Activated effector memory CD4-positive, alpha-beta T cell treated with Interleukin-2 at 50 U/mL for 16 hours (primary cell): ENCODE measurements around the gene FXYD4.
"Not testable (repeated sequence)": the region's sequence is repeated elsewhere in the genome, so short reads cannot be mapped to it uniquely, and the experiment has no call there.

Experiments used
- DNase-seq: peaks from one replicate; pipeline ENCODE4 v3.0.0-alpha.2; 2020

The FXYD4 gene

GRCh38 chr10:43371418-43371817, at the start of gene FXYD4:
TSS of gene FXYD4 (plus strand) at chr10:43371636. CDS start at chr10:43373747, 2,111 bp downstream.
- no peak for DNase-seq

- DNase-seq = no peak
Observed at GRCh38 chr10:43322331-43322730, 49.1 kb upstream of the FXYD4 start.

DNA sequence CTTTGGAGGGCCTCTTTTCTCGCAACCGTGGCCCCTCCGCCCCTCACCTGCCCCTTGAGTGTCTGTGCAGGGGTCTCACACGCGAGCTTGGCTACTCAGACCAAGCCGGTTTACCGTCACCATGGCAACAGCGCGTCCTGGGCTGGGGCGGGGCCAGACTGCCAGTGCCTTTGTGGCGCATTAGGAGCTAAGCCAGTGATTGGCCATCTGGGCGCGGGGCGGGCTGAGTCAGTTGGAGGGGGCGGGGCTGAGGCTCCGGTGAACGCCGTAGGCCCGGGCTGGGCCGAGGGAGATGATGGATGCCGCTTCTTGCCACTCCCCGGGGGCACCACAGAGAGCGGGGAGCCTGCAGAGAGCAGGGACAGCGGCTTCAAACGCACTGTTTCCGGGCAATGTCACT, 48.7 kb upstream of the FXYD4 start:
- peak; percentile 71 for DNase-seq

DNA sequence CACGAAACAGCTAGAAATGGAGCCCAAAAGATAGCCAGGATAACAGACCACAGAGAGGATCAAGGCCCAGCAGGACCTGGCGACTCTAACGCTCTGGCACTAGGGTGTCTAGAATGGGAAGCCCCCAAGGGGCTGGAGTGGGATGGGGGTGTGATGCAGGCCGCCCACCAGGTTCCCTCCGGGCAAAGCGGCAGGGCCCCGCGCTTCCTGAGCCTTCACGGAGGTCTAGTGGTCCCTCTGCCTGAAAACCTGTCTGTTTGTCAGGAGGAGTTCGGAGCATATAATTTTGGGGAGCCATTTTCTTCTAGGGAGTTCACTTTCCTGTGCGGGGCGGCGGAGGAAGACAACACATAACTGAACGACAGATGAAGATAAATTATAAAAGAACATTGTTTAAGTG, 48.2 kb upstream of the FXYD4 start:
- no peak for DNase-seq

DNA sequence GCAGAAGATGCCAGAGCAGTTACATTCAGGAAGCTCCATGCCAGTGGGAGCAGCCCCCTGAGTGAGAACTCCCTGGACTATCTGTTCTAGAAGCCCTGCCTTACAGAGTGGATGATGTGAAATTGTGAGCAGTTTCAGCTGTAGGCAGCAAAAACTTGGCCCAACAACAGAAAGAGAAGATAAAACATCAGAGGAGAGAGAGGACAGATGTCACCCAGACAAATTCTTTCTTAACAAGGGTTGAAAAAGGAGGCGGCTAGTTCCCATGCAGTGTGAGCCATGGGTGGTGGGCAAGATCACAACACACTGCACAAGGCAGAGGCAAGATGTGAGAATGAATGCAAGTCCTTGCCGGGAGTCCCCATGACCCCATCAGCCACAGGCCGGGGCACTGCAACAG, 46.6 kb upstream of the FXYD4 start:
- DNase-seq = no peak

DNA sequence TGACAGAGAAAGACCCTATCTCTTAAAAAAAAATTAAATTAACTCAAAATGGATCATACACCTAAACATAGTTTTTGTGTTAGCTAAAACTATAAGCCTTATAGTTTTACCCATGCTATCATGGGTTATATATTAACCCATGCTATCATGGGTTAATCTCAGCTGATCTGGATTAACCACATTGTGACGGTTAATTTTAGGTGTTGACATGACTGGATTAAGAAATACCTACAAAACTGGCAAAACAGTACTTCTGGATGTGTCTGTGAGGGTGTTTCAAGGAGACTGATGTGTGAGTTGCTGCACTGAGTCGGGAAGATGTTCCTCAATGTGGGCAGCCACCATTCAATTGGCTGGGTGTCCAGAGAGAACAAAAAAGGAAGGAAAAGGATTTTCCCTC, 44.3 kb upstream of the FXYD4 start:
- DNase-seq = no peak

GRCh38 chr10:43327986-43328385, 43.5 kb upstream of the FXYD4 start:
- no peak for DNase-seq

- DNase-seq = not testable (repeated sequence)
Observed at GRCh38 chr10:43328810-43329209, 42.6 kb upstream of the FXYD4 start.

DNA sequence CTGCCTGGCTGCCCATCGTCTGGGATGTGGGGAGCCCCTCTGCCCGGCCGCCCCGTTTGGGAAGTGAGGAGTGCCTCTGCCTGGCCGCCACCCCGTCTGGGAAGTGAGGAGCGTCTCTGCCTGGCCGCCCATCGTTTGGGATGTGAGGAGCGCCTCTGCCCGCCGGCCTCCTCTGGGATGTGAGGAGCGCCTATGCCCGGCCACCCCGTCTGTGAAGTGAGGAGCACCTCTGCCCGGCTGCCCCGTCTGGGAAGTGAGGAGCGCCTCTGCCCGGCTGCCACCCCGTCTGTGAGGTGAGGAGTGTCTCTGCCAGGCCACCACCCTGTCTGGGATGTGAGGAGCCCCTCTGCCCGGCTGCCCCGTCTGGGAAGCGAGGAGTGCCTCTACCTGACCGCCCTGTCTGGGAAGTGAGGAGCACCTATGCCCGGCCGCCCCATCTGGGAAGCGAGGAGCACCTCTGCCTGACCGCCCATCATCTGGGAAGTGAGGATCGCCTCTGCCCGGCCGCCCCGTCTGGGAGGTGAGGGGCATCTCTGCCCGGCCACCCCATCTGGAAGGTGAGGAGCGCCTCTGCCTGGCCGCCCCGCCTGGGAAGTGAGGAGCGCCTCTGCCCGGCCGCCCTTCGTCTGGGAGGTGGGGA, 42.1 kb upstream of the FXYD4 start:
- not testable (repeated sequence) for DNase-seq

GRCh38 chr10:43330049-43330823, 41.2 kb upstream of the FXYD4 start:
- DNase-seq = not testable (repeated sequence)

- not testable (repeated sequence) for DNase-seq
Observed at GRCh38 chr10:43330824-43331127, 40.7 kb upstream of the FXYD4 start.

GRCh38 chr10:43333653-43334052, 37.8 kb upstream of the FXYD4 start:
- DNase-seq = no peak

DNA sequence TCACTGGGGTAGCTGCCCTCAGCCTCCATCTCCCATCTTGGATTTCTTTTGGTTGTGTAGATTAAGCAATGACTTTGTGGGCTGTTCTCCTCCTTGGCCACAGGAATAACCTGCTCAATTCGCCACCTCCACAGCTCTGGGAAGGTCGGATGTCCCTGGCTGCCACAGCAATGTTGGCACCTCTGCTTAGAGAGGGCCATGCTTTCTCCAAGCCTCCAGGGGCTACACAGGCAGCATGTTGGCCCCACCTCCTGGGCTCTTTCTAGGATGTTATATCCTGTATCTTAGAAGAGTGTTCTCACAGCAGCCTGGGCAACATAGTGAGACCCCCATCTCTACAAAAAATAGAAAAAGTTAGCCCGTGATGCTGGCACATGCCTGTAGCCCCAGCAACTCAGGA, 35.4 kb upstream of the FXYD4 start:
- no peak for DNase-seq

DNA sequence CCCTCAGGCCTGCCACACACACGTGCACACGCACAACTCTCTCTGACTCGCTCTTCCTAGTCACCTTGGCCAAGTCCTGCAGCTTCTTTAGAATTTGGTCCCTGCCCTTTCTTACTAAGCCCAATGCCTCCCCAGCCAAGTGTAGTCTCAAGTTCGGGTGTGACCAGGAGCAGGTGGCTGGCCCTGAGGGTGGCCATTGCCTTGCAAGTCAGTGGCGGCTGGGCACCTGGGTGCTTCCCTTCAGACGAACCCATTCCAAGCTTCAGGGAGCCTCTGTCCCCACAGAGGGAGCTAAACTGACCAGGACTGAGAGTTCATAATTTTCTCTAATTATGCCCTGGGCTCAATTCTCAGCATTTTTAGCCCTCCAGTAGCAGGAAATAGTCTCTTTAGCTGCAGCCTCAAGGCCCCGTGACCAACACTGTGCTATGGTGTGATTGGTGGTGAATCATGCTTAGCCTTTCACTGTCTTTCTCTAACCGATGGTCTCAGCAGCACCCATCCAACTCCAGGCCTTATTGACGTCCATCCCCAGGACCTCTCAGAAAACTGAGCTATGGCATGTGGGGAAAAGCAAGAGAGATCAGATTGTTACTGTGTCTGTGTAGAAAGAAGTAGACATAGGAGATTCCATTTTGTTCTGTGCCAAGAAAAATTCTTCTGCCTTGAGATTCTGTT, 34.7 kb upstream of the FXYD4 start:
- DNase-seq = no peak

DNA sequence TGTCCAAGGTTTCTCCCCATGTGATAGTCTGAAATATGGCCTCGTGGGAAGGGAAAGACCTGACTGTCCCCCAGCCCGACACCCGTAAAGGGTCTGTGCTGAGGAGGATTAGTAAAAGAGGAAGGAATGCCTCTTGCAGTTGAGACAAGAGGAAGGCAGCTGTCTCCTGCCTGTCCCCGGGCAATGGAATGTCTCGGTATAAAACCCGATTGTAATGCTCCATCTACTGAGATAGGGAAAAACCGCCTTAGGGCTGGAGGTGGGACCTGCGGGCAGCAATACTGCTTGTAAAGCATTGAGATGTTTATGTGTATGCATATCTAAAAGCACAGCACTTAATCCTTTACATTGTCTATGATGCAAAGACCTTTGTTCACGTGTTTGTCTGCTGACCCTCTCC, 33.9 kb upstream of the FXYD4 start:
- not testable (repeated sequence) for DNase-seq

DNA sequence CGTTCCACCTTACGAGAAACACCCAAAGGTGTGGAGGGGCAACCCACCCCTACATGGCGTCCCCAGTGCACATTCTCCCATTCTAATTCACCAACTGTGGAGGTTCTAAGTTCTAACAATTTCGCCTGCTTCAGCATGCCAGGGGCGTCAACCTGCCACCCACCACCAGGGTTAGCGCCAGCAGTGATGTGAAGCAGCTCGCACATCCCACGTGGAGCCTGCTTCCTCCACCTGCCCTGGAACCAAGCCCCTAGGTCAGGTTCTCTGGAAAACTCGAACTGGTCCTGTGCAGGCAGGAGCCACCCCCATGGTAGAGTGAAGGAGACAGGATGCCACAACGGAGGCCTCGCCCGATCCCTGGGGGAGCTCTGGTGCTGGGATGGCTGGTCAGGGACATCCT, 33.3 kb upstream of the FXYD4 start:
- DNase-seq = no peak

GRCh38 chr10:43339136-43339535, 32.3 kb upstream of the FXYD4 start:
- DNase-seq = no peak

DNA sequence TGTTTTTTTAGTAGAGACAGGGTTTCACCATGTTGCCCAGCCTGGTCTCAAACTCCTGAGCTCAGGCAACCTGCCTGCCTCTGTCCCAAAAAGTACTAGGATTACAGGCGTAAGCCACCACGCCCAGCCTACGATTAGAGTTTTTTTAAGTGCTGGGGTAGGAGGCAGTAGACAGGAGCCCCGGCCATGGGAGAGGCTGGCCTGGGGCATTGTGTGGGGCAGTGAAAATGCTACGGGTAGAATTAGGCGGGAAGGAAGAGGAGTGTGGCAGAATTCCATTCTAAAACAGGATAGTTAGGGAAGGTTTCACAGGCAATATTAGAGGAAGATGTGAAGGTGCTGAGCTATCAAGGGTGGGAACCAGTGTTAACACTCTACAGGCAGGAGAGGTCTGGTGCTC, 31.3 kb upstream of the FXYD4 start:
- no peak for DNase-seq

DNA sequence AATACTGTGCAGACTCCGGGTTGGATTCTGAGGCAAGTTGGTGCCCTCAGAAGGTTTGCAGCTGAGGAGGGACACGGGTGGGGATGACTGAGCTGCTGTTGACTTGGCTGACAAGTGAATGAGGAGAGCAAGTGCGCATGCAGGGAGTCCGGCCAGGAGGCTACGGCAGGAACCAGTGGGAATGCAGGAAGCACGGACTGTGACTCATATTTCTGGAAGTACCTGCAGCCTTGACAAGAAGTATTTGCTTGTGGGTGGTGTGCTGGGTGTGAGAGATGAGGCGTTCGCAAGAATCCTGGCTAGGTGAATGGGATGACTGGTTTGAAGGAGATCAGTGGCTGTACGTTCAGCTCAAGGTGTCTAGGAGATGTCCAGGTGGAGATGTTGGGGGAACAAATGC, 30.8 kb upstream of the FXYD4 start:
- DNase-seq = no peak

DNA sequence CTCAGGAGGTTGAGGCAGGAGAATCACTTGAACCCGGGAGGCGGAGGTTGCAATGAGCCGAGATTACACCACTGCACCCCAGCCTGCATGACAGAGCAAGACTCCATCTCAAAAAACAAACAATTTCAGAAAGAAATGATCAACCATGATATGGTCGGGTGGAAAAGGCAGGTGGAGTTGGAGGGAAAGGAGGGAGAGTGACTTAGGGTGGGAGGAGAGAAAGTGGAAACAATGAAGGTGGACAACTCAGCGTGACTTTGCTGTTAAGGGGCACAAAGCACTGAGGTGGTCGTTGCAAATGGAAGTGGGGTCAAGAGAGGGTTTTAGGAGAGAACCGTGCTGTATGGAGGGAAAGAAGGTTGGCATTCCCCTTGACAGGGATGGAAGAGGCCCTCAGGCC, 30.0 kb upstream of the FXYD4 start:
- DNase-seq = no peak

- DNase-seq = no peak
Observed at GRCh38 chr10:43342279-43343125, 28.9 kb upstream of the FXYD4 start.

GRCh38 chr10:43343126-43343525, 28.3 kb upstream of the FXYD4 start:
- DNase-seq = no peak

- no peak for DNase-seq
Observed at GRCh38 chr10:43344051-43344450, 27.4 kb upstream of the FXYD4 start.
